Gastrocnemius medialis (tissue), 4 donors: Measurements from ENCODE around the gene DTYMK.

Experiments used
- POLR2A ChIP-seq, 2 donors: fragments of 450-650 bp; IDR thresholded peaks; one replicate each; pipeline ENCODE4 v1.6.1; 2017; ENCODE audit warnings: antibody characterized with exemption in 2 of 2, mild to moderate bottlenecking in 2 of 2, moderate library complexity in 2 of 2
- TF ChIP-seq, protein P1 (sequence below), 5 experiments: fragments of 450-650 bp in 3 of 5; fragments of 200-600 bp in 2 of 5; sonication (generic) in 2 of 5; IDR thresholded peaks in 4 of 5; conservative IDR thresholded peaks in 1 of 5; 1 replicate in 4 of 5; 2 replicates in 1 of 5; pipeline ENCODE4 v1.5.1; 2016 to 2019; ENCODE audit warnings: antibody characterized with exemption in 5 of 5, mild to moderate bottlenecking in 3 of 5, moderate library complexity in 3 of 5

DNA sequence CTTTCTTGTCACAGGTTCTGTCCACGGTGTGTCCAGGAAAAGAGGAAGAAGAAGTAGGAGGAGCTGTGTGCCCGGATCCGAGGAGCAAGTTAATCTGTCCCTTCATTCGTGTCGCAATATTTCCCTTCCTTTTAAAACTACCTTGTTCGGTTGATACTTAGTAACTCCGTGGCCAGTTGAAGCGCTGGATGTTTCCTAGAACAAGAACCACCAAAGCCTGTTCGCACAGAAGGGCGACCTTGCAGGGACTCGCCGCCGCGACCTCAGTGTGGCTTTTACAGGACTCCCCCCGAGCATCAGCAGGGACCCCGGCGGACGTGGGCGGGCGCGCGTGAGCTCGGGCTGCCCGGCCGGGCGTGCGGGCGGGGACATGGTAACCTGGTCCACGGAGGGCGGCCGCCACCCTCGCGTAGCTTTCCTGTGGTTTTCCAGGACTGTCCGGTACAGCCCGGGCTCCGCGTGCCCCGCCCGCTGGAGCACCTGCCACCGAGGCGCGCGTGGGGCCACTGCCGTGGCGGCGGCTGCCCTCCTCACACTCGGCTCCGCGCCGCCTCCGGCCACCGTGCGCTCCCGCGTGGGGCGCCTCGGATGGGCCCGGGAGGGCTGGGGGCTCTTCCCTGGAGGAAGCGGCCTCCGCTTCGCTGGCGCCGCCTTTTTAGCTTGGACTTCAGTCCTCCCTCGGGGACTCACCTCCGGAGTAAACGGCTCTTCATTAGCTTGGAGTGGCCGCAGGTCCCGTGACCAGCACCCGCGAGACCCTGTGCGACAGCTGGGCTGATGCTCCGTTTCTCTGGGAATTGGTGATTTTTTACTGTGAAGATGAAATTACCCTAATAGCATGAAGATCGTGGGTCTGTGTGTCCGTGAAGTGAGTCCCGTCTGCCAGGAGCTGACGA is 38.6 kb upstream of the DTYMK start:
- TF ChIP-seq POLR2A (IDR thresholded peaks at IDR 0.05), result no peak
- TF ChIP-seq, protein P1, sequence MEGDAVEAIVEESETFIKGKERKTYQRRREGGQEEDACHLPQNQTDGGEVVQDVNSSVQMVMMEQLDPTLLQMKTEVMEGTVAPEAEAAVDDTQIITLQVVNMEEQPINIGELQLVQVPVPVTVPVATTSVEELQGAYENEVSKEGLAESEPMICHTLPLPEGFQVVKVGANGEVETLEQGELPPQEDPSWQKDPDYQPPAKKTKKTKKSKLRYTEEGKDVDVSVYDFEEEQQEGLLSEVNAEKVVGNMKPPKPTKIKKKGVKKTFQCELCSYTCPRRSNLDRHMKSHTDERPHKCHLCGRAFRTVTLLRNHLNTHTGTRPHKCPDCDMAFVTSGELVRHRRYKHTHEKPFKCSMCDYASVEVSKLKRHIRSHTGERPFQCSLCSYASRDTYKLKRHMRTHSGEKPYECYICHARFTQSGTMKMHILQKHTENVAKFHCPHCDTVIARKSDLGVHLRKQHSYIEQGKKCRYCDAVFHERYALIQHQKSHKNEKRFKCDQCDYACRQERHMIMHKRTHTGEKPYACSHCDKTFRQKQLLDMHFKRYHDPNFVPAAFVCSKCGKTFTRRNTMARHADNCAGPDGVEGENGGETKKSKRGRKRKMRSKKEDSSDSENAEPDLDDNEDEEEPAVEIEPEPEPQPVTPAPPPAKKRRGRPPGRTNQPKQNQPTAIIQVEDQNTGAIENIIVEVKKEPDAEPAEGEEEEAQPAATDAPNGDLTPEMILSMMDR (IDR thresholded peaks at IDR 0.05 in 4 of 5, conservative IDR thresholded peaks at IDR 0.05 in 1 of 5), result no peak
